CD4-positive, alpha-beta T cell treated with Interferon gamma for 1 hour (primary cell): ENCODE results near the gene PTPN23.

Experiments used
- DNase-seq: peaks from one replicate; pipeline ENCODE4 v3.0.0-alpha.2; 2020

The PTPN23 gene

GRCh38 chr3:47406762-47407149 lies 25.9 kb downstream of the PTPN23 start:
- no peak for DNase-seq

GRCh38 chr3:47407237-47407636 lies 26.4 kb downstream of the PTPN23 start:
- DNase-seq, result no peak

- DNase-seq, result no peak
Measured at GRCh38 chr3:47407896-47408838, 27.3 kb downstream of the PTPN23 start.

GRCh38 chr3:47408839-47409229 lies 28.0 kb downstream of the PTPN23 start:
- DNase-seq, result no peak

GRCh38 chr3:47409284-47409683 lies 28.5 kb downstream of the PTPN23 start:
- DNase-seq, result no peak

GRCh38 chr3:47409688-47410416 lies 29.0 kb downstream of the PTPN23 start:
- no peak for DNase-seq

- DNase-seq, result no peak
Measured at GRCh38 chr3:47410417-47410720, 29.5 kb downstream of the PTPN23 start.

- DNase-seq, result no peak
Measured at GRCh38 chr3:47410801-47411646, 30.2 kb downstream of the PTPN23 start.

- DNase-seq, result no peak
Measured at GRCh38 chr3:47411696-47412452, 31.1 kb downstream of the PTPN23 start.

GRCh38 chr3:47412453-47412756 lies 31.6 kb downstream of the PTPN23 start:
- DNase-seq, result no peak

GRCh38 chr3:47412842-47413520 lies 32.2 kb downstream of the PTPN23 start:
- no peak for DNase-seq

- DNase-seq, result no peak
Measured at GRCh38 chr3:47413751-47414150, 32.9 kb downstream of the PTPN23 start.

GRCh38 chr3:47414161-47414564 lies 33.3 kb downstream of the PTPN23 start:
- no peak for DNase-seq

GRCh38 chr3:47414666-47415587 lies 34.1 kb downstream of the PTPN23 start:
- DNase-seq, result no peak

GRCh38 chr3:47416041-47416440 lies 35.2 kb downstream of the PTPN23 start:
- DNase-seq, result no peak

GRCh38 chr3:47418167-47419082 lies 37.6 kb downstream of the PTPN23 start:
- DNase-seq, result no peak

GRCh38 chr3:47419083-47420043 lies 38.5 kb downstream of the PTPN23 start:
- no peak for DNase-seq

GRCh38 chr3:47420044-47420430 lies 39.2 kb downstream of the PTPN23 start:
- DNase-seq, result no peak
